DOHH2 (cell line): Measurements from ENCODE around the gene EZH2.

ENCODE experiments used
- H3F3A ChIP-seq: fragments of 200-600 bp; sonication (generic), shearing (Covaris generic); 2 replicates; pipeline ENCODE4 v1.6.0; 2016; ENCODE audit warnings: antibody characterized with exemption, mild to moderate bottlenecking; ENCODE audit not compliant: control insufficient read depth, insufficient read depth
- H3K27ac ChIP-seq: fragments of 200-600 bp; sonication (generic); 2 replicates; pipeline ENCODE4 v1.5.1; 2014; ENCODE audit warnings: low read depth, mild to moderate bottlenecking, low read length, moderate library complexity
- H3K27me3 ChIP-seq: fragments of 200-600 bp; sonication (generic); 2 replicates; pipeline ENCODE4 v1.6.1; 2014; ENCODE audit warnings: mild to moderate bottlenecking, low read length, mixed read lengths; ENCODE audit not compliant: control insufficient read depth
- H3K36me3 ChIP-seq: fragments of 200-600 bp; sonication (generic); 2 replicates; pipeline ENCODE4 v1.6.1; 2014; ENCODE audit warnings: mild to moderate bottlenecking, low read length, moderate library complexity, mixed read lengths; ENCODE audit not compliant: control insufficient read depth
- H3K4me1 ChIP-seq: fragments of 200-600 bp; sonication (generic); 2 replicates; pipeline ENCODE4 v1.6.1; 2014; ENCODE audit warnings: mild to moderate bottlenecking, low read length, mixed read lengths; ENCODE audit not compliant: control insufficient read depth
- H3K4me2 ChIP-seq: fragments of 200-600 bp; sonication (generic); 2 replicates; pipeline ENCODE4 v1.6.0; 2014; ENCODE audit warnings: mild to moderate bottlenecking, low read length, moderate library complexity
- H3K4me3 ChIP-seq: fragments of 200-600 bp; sonication (generic); 2 replicates; pipeline ENCODE4 v1.5.1; 2014; ENCODE audit warnings: mild to moderate bottlenecking, low read length, mixed read lengths
- H3K79me2 ChIP-seq: fragments of 200-600 bp; sonication (generic); 2 replicates; pipeline ENCODE4 v1.6.1; 2014; ENCODE audit warnings: mild to moderate bottlenecking, low read length, mixed read lengths; ENCODE audit not compliant: control insufficient read depth
- H3K9me2 ChIP-seq: fragments of 200-600 bp; sonication (generic); replicated peaks from 2 replicates; pipeline ENCODE4 v1.6.1; 2014; ENCODE audit warnings: mild to moderate bottlenecking, low read length, mixed read lengths; ENCODE audit not compliant: control insufficient read depth
- H3K9me3 ChIP-seq: fragments of 200-600 bp; sonication (generic); 2 replicates; pipeline ENCODE4 v1.6.1; 2014; ENCODE audit warnings: antibody characterized with exemption, low read length, mixed read lengths; ENCODE audit not compliant: control insufficient read depth, insufficient read depth
- H4K20me1 ChIP-seq: fragments of 200-600 bp; sonication (generic); 2 replicates; pipeline ENCODE4 v1.6.0; 2014; ENCODE audit warnings: low read depth, mild to moderate bottlenecking, antibody characterized with exemption, low read length, moderate library complexity; ENCODE audit not compliant: control insufficient read depth, insufficient read depth
- CTCF ChIP-seq: fragments of 200-600 bp; sonication (generic); IDR thresholded peaks from one replicate; pipeline ENCODE4 v1.5.1; 2014; ENCODE audit warnings: antibody characterized with exemption, mild to moderate bottlenecking, low read depth, low read length; ENCODE audit not compliant: poor library complexity, severe bottlenecking
- EZH2phosphoT487 ChIP-seq: fragments of 200-600 bp; sonication (generic); IDR thresholded peaks from 2 replicates; pipeline ENCODE4 v1.6.1; 2017; ENCODE audit warnings: borderline replicate concordance, mild to moderate bottlenecking, antibody characterized with exemption, low read length, moderate library complexity, mixed read lengths

Gene EZH2

DNA sequence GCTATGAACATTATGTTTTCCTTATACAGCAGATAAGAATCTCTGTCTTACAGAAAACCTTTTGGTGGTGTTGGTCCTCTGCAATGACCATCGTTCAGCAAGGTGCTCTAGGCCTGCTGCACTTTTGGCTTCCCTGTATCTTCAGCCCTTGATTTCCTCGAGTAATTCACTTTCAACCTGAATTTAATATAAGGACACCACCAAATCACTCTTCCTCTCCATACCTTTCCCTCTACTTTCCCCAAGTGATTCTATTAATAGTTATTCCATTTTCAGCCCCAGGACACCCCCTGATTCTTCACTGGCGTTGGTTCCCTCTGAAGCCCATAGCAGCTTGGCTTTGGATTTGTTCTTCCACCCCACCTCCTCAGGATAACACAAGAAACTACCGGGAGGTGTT lies 72.2 kb downstream of the EZH2 start:
- no peaks in the 10 kb centered on the region for H3K9me3 ChIP-seq
- peaks cover 100% of the 10 kb centered on the region for H3K36me3 ChIP-seq
- H3K27me3 ChIP-seq = no peaks in the 10 kb centered on the region
- no peak overlapping the region for H3K4me3 ChIP-seq
- H3K79me2 ChIP-seq = peaks cover 16% of the 10 kb centered on the region
- peaks cover 35% of the 10 kb centered on the region for H3F3A ChIP-seq
- peaks cover 11% of the 10 kb centered on the region; the same call in 1 of the 2 replicates for H4K20me1 ChIP-seq
- TF ChIP-seq EZH2phosphoT487 = no peak
- TF ChIP-seq CTCF = no peak
- H3K4me1 ChIP-seq = peaks cover 39% of the 10 kb centered on the region
- no peak overlapping the region for H3K27ac ChIP-seq
- no peak overlapping the region for H3K4me2 ChIP-seq
- H3K9me2 ChIP-seq = no peaks in the 10 kb centered on the region

GRCh38 chr7:148809856-148810255 lies 74.2 kb downstream of the EZH2 start:
- H3K4me2 ChIP-seq = no peak overlapping the region
- no peaks in the 10 kb centered on the region for H3K27me3 ChIP-seq
- H3K79me2 ChIP-seq = peaks cover 16% of the 10 kb centered on the region
- H3K9me3 ChIP-seq = no peaks in the 10 kb centered on the region
- peaks cover 44% of the 10 kb centered on the region for H3F3A ChIP-seq
- peaks cover 11% of the 10 kb centered on the region; the same call in 1 of the 2 replicates for H4K20me1 ChIP-seq
- no peak for TF ChIP-seq CTCF
- no peak for TF ChIP-seq EZH2phosphoT487
- no peak overlapping the region for H3K27ac ChIP-seq
- H3K4me3 ChIP-seq = no peak overlapping the region
- H3K9me2 ChIP-seq = no peaks in the 10 kb centered on the region
- H3K36me3 ChIP-seq = peaks cover 97% of the 10 kb centered on the region
- peaks cover 19% of the 10 kb centered on the region for H3K4me1 ChIP-seq

- Histone ChIP-seq H3K4me2 (no peak overlapping the region), H3F3A (peaks cover 49% of the 10 kb centered on the region), H3K36me3 (peaks cover 86% of the 10 kb centered on the region), H3K4me1 (no peaks in the 10 kb centered on the region), H3K4me3 (no peak overlapping the region), H3K79me2 (0 out of 2 replicates have a peak, but pooled peaks cover 2% of the 10 kb centered on the region), H4K20me1 (peaks cover 4% of the 10 kb centered on the region; the same call in 1 of the 2 replicates), H3K9me3 (no peaks in the 10 kb centered on the region), H3K27me3 (no peaks in the 10 kb centered on the region), H3K27ac (no peak overlapping the region), H3K9me2 (no peaks in the 10 kb centered on the region)
- TF ChIP-seq CTCF = no peak
Measured at GRCh38 chr7:148807436-148807835, 76.7 kb downstream of the EZH2 start.
